ENCODE results near the gene ARHGAP24.
A peak's percentile ranks its signal among the peaks of the same experiment; 100 is the strongest.

ARHGAP24 gene

GRCh38 chr4:85747882-85748491, 273.0 kb downstream of the ARHGAP24 start:
- DNase-seq, result peak; percentile 88

- DNase-seq, result peak; percentile 45
Measured at GRCh38 chr4:85748654-85749053, 273.7 kb downstream of the ARHGAP24 start.

GRCh38 chr4:85751866-85752265, 276.9 kb downstream of the ARHGAP24 start:
- no peak for DNase-seq

- DNase-seq, result no peak
Measured at GRCh38 chr4:85755285-85755684, 280.3 kb downstream of the ARHGAP24 start.

DNA sequence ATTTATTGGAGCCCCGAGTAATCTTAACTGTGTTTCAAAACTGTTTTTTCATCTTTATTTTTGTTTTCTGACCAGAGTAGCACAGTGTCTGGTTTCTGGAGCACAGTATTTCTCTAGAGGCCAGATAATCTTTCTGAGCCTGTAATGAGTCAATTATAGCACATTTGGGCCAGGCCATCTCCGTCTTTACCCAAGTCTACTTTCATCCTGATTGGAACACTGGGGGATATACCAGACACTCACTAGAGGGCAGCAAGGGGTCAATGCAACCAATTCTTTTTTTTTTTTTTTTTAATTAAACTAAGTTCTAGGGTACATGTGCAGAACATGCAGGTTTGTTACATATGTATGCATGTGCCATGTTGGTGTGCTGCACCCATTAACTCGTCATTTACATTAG, 282.0 kb downstream of the ARHGAP24 start:
- DNase-seq, result no peak

- no peak for DNase-seq
Measured at GRCh38 chr4:85759388-85759787, 284.4 kb downstream of the ARHGAP24 start.

DNA sequence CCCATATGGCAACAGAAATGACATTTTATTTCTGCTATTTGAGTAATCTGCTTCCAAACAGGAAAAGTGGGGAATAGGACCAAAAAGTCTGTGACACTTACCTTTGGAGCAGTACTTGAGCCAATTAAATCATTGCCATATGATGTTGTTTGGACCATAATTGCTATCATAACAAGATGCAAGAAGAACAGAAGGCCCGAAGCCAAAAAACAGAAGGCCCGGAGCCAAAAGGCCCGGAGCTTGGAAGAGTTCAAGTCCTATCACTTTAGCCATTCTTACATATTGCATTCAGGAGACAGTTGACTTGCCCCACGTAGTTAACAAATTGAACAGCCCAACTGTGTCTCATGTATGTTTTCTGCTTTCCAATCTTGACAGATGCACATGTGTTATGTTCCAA, 285.6 kb downstream of the ARHGAP24 start:
- no peak for DNase-seq

DNA sequence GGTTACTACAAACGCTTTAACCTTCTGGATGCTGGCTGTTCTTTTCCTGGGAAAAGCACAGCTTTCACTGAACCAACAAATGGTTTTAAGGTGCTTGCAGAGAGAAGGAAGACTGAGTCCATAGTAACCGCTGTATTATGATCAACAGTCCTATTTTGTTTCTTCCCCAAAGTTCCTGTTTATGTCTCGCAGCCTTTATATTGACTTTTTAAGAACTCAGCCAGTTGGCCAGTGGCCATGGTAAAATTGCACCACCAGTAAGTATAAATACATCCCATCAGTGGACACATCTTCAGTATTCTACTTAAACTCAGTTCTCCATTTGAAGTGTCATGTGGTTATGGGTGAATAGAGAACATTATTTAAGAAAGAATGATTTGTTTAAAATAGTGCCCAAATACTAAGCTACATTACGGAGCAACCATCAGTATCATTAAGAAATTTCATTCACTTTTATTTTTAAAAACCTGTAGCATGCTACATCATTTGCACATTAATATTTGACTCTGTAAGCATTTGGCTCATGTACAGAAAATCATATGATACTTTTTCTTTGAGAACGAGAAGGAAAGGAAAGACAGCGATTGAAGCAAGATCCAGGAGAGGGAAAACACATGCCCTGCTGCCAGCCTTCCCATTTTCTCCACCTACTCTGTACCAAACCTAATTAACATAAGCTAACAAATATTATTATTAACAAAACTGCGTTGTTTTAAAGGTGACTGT, 287.0 kb downstream of the ARHGAP24 start:
- peak; percentile 56 for DNase-seq

DNA sequence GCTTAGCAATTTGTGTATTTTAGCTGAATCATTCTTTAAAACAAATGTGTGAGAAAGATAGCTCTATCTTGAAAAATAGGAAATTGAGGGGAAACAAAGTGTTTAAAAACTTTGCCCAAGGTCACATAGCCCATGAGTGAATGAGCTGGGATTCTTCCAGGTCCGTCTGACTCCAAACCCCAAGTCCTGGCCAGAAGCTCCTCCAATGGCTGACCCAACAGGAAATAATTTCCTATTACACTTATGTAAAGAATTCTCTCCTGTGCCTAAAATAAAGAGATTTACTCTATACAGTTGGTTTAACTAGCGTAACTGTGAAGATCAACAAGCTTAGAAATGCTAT, 287.6 kb downstream of the ARHGAP24 start:
- DNase-seq, result no peak

DNA sequence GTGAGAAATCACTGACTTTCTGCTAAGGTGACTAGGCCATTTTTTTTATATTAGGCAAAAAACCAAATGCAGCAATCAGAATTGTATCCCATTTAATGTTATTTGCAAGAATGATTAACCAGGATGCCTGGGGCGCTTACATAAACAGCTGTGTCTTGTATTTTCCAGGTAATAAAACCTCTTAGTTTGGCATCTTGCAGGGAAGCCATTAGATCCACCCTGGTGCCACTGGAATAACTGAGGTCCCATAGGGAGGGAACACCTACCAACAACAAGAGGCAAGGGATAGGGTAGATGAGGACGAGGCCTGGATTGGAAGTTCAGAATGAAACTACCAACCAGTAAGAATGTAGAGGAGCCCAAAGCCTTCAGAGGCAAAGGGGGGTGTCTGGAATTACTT, 288.3 kb downstream of the ARHGAP24 start:
- DNase-seq, result no peak

- DNase-seq, result no peak
Measured at GRCh38 chr4:85767649-85768048, 292.7 kb downstream of the ARHGAP24 start.

- no peak for DNase-seq
Measured at GRCh38 chr4:85769009-85769408, 294.1 kb downstream of the ARHGAP24 start.

GRCh38 chr4:85772470-85772869, 297.5 kb downstream of the ARHGAP24 start:
- DNase-seq, result no peak

GRCh38 chr4:85773372-85773771, 298.4 kb downstream of the ARHGAP24 start:
- no peak for DNase-seq

- no peak for DNase-seq
Measured at GRCh38 chr4:85774000-85774399, 299.1 kb downstream of the ARHGAP24 start.

- no peak for DNase-seq
Measured at GRCh38 chr4:85774489-85774888, 299.5 kb downstream of the ARHGAP24 start.

- DNase-seq, result no peak
Measured at GRCh38 chr4:85776096-85776495, 301.1 kb downstream of the ARHGAP24 start.

GRCh38 chr4:85776579-85776978, 301.6 kb downstream of the ARHGAP24 start:
- no peak for DNase-seq

DNA sequence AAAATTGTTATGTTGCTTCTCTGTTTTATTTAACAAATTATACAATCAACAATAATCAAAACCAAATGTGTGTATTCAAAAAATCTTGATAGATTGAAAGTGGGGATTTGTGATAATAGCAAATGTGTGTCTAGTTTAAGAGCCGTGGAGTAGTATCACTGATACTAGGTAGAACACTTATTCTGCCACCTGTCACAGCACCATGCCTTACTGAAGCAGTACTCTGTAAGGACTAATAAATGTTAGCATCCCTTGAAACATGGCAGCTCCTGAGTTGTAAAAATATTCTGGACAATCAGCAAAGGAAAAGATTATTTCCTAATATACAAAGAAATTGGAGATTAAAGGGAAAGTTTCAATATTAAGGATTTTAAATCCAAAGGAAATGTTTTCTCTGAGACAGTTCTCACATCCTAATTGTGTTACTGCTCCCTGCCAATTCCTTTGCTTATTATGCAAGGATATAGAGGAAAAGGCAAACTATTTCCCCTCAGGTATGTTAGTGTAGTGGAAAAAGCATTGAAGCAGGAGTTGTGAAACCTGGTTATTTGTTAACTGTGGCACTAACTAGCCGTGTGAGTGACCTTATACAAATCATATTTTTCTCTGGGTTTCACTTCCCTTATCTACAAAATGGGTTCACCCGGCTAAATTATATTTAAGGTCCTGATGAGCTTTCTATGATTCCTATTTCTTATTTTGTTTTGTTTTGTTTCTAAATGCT, 303.1 kb downstream of the ARHGAP24 start:
- no peak for DNase-seq

DNA sequence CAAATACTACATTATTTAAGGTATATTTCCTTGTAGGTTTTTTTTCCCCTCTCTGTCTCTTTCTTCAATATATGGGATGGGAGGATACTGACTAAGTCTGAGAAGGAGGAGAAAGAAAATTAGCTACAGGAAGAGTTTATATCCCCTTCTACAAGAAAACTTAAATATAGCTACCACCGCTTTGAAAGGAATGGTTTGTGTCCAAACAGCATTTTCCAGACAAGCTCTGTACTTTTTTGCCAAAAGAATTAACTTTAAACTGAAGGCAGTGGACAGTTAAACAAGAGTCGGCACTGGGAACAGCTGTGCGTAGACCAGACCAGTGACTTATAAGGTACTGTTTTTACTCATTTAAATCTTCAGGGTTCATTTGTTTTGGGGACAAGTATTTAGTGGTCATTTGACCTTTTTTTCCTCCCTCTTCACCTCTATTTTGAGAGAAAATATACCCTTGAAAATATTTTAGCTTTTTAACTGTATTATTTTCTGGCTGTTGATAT, 303.7 kb downstream of the ARHGAP24 start:
- DNase-seq, result no peak

DNA sequence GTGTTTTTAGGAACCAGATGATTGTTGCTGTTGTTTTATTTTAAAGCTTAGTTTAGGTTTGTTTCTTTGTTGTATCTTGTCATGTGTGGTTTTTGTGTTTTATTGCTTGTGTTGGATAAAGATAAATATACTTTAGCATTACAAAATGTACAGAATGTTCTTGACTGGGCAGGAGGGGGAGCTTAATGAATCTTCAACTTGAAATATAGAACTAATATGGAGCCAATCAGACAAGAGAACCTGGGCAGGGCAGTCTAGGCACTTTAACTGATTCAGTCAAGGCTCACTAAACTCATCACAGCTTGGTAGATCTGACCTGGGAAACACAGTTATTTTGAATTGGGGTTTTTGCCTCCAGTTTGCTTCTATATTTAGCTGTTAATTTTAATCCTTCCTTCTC, 304.2 kb downstream of the ARHGAP24 start:
- DNase-seq, result no peak

DNA sequence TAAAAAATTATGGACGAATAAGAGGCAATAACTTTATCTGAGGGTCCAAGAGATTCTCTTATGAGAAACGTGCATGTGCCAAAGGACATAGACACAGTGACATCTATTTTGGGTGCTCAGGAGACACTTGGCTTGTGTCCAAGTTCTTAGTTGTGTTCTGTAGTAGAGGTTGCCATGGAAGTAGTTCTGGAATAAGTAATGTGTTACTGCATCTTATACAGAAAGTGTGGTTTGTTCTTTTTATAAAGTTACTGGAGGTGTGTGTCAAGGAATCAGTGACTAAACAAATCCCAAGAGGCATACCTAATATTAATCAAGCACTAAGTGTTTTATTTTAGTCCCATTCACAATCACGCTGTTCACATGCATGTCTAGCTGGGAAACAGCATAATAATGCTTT, 305.7 kb downstream of the ARHGAP24 start:
- no peak for DNase-seq

DNA sequence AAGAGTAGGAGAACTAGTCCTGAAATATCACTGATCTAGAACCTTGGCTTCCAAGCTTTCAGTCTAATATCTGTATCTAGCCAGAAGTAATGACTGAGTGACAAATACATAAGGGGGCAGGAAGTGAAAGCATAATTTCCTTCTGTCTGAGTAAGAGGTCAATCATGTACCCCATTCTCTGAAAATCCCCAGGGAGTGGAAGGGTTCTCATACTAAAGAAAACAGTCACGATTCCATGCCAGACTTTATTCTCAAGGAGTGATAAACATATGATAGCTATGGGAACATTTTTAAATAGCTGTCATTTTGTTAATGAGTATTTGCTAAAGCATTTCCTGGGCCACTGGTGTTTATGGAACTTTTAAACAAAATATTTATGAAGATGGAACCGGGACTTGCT, 308.5 kb downstream of the ARHGAP24 start:
- DNase-seq, result no peak

- no peak for DNase-seq
Measured at GRCh38 chr4:85783900-85784299, 308.9 kb downstream of the ARHGAP24 start.

All from eye (tissue), 1 donor.